ENCODE results near the gene LRCH3.
A peak's percentile ranks its signal among the peaks of the same experiment; 100 is the strongest.

The LRCH3 gene

GRCh38 chr3:197746801-197747237 is 44.2 kb upstream of the LRCH3 start:
- H3K9me2 ChIP-seq (replicated peaks; ENCODE audit: insufficient read depth, low read length): no peaks in the 10 kb centered on the region
- peaks cover 34% of the 10 kb centered on the region for H3F3A ChIP-seq (ENCODE audit: insufficient read depth, low read length)
- no peak overlapping the region for H2AFZ ChIP-seq (ENCODE audit: low read length)
- H3K36me3 ChIP-seq (replicated peaks; ENCODE audit: insufficient read depth, low read length): no peaks in the 10 kb centered on the region
- H3K4me1 ChIP-seq (ENCODE audit: low read length): peaks cover 9% of the 10 kb centered on the region
- H3K79me2 ChIP-seq (ENCODE audit: low read length): peaks cover 10% of the 10 kb centered on the region
- no peaks in the 10 kb centered on the region for H3K9me3 ChIP-seq (replicated peaks; ENCODE audit: insufficient read depth, low read length)
- H3K9ac ChIP-seq (ENCODE audit: low read length): no peak overlapping the region
- no peak overlapping the region for H3K27ac ChIP-seq (ENCODE audit: low read length)
- H3K4me3 ChIP-seq (ENCODE audit: low read length): no peak overlapping the region
- no peak for TF ChIP-seq EZH2phosphoT487 (IDR thresholded peaks at IDR 0.05; ENCODE audit: low read length)
- no peak for TF ChIP-seq EZH2 (optimal IDR thresholded peaks at IDR 0.05; ENCODE audit: low read depth, low read length)
- no peak for TF ChIP-seq CTCF (IDR thresholded peaks at IDR 0.05; ENCODE audit: low read length)
- H3K27me3 ChIP-seq (replicated peaks; ENCODE audit: insufficient read depth, low read length): no peaks in the 10 kb centered on the region
- H4K20me1 ChIP-seq (ENCODE audit: insufficient read depth, low read length): no peaks in the 10 kb centered on the region
- no peak overlapping the region for H3K4me2 ChIP-seq (ENCODE audit: low read depth, low read length)
- no peak for DNase-seq

DNA sequence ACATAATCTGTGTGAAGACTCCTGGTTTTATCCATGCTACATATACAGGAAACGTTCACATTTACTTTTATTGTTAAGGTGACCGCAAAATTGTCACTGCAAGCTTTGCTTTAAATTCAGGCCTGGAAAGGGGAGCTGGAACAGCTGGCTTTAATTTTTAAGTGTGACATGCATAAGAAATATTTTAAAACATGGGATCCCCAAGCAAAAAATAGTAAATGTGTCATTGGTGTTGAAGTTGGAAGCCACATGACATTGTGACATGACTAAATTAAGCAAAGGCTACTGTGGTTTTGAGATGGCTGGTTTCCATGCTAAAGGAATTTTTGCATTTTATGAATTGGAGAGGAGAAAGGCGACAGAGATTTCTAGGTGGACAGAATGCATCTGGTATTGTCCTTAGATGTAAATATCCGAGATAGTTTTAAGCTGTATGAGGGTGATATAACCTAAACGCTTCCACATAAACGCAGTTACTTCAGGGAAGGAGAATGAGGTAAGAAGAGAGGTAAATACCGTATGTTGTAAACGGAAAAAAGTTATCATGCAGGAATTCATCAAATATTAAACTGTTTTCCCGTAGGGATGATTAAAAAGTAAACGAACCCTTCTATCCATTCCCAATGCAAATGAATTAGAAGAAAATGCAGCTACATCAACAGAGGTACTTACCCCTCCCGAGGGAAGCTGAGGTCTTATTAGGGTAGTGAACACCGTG is 42.3 kb upstream of the LRCH3 start:
- peak overlapping the region; percentile 88 for H3K4me2 ChIP-seq (ENCODE audit: low read depth, low read length)
- H3K36me3 ChIP-seq (replicated peaks; ENCODE audit: insufficient read depth, low read length): no peaks in the 10 kb centered on the region
- peaks cover 28% of the 10 kb centered on the region for H3K79me2 ChIP-seq (ENCODE audit: low read length)
- H2AFZ ChIP-seq (ENCODE audit: low read length): peak overlapping the region; percentile 51
- no peaks in the 10 kb centered on the region for H3K27me3 ChIP-seq (replicated peaks; ENCODE audit: insufficient read depth, low read length)
- DNase-seq: no peak
- no peaks in the 10 kb centered on the region for H3K9me2 ChIP-seq (replicated peaks; ENCODE audit: insufficient read depth, low read length)
- TF ChIP-seq EZH2phosphoT487 (IDR thresholded peaks at IDR 0.05; ENCODE audit: low read length): no peak
- TF ChIP-seq EZH2 (optimal IDR thresholded peaks at IDR 0.05; ENCODE audit: low read depth, low read length): no peak
- no peak for TF ChIP-seq CTCF (IDR thresholded peaks at IDR 0.05; ENCODE audit: low read length)
- peak overlapping the region; percentile 47; the same call in 1 of the 2 replicates for H3K9ac ChIP-seq (ENCODE audit: low read length)
- no peaks in the 10 kb centered on the region for H4K20me1 ChIP-seq (ENCODE audit: insufficient read depth, low read length)
- H3K9me3 ChIP-seq (replicated peaks; ENCODE audit: insufficient read depth, low read length): no peaks in the 10 kb centered on the region
- H3F3A ChIP-seq (ENCODE audit: insufficient read depth, low read length): peaks cover 39% of the 10 kb centered on the region
- H3K4me3 ChIP-seq (ENCODE audit: low read length): peak overlapping the region; percentile 80
- peaks cover 13% of the 10 kb centered on the region for H3K4me1 ChIP-seq (ENCODE audit: low read length)
- H3K27ac ChIP-seq (ENCODE audit: low read length): peak overlapping the region; percentile 83; the same call in 1 of the 2 replicates

GRCh38 chr3:197749315-197749600 is 41.8 kb upstream of the LRCH3 start:
- peak overlapping the region; percentile 83 for H3K27ac ChIP-seq (ENCODE audit: low read length)

More at GRCh38 chr3:197749315-197749600, 41.8 kb upstream of the LRCH3 start:
- TF ChIP-seq EZH2phosphoT487 (IDR thresholded peaks at IDR 0.05; ENCODE audit: low read length): no peak
- TF ChIP-seq EZH2 (optimal IDR thresholded peaks at IDR 0.05; ENCODE audit: low read depth, low read length): no peak
- no peak for TF ChIP-seq CTCF (IDR thresholded peaks at IDR 0.05; ENCODE audit: low read length)
- H3K4me1 ChIP-seq (ENCODE audit: low read length): peaks cover 13% of the 10 kb centered on the region
- no peaks in the 10 kb centered on the region for H4K20me1 ChIP-seq (ENCODE audit: insufficient read depth, low read length)
- H3F3A ChIP-seq (ENCODE audit: insufficient read depth, low read length): peaks cover 39% of the 10 kb centered on the region
- H3K27me3 ChIP-seq (replicated peaks; ENCODE audit: insufficient read depth, low read length): no peaks in the 10 kb centered on the region
- no peaks in the 10 kb centered on the region for H3K9me3 ChIP-seq (replicated peaks; ENCODE audit: insufficient read depth, low read length)
- H3K36me3 ChIP-seq (replicated peaks; ENCODE audit: insufficient read depth, low read length): no peaks in the 10 kb centered on the region
- H3K4me3 ChIP-seq (ENCODE audit: low read length): peak overlapping the region; percentile 80
- peak overlapping the region; percentile 88 for H3K4me2 ChIP-seq (ENCODE audit: low read depth, low read length)
- DNase-seq: peak; percentile 56
- no peaks in the 10 kb centered on the region for H3K9me2 ChIP-seq (replicated peaks; ENCODE audit: insufficient read depth, low read length)
- peak overlapping the region; percentile 51 for H2AFZ ChIP-seq (ENCODE audit: low read length)
- H3K79me2 ChIP-seq (ENCODE audit: low read length): peaks cover 33% of the 10 kb centered on the region
- peak overlapping the region; percentile 47 for H3K9ac ChIP-seq (ENCODE audit: low read length)
